Tibial nerve (tissue), 4 donors: ENCODE results near the gene LRRC59. TPM values are rescaled to one million over a fixed set of nuclear protein-coding genes. Genes with fewer than 3 reads are reported as not detected.

Source experiments
- DNase-seq, 2 donors: peaks; one replicate each; pipeline ENCODE4 v3.0.0-alpha.2; 2019; ENCODE audit warnings: low spot score in 2 of 2
- H3K27ac ChIP-seq, 4 donors: fragments of 200-600 bp; sonication (generic) in 3 of 4; one replicate each; pipeline ENCODE4 v1.5.1; 2017 to 2019; ENCODE audit warnings: mild to moderate bottlenecking in 1 of 4
- H3K27me3 ChIP-seq, 2 donors: fragments of 200-600 bp; sonication (generic) in 1 of 2; one replicate each; pipeline versions ENCODE4 v1.5.1 to v1.6.0; 2017 to 2019
- H3K36me3 ChIP-seq, 3 donors: fragments of 200-600 bp; sonication (generic); one replicate each; pipeline ENCODE4 v1.5.1; 2018 to 2019
- H3K4me1 ChIP-seq, 4 donors: fragments of 200-600 bp; sonication (generic) in 3 of 4; one replicate each; pipeline ENCODE4 v1.5.1; 2017 to 2019
- H3K4me3 ChIP-seq, 4 donors: fragments of 200-600 bp; sonication (generic) in 3 of 4; one replicate each; pipeline ENCODE4 v1.5.1; 2017 to 2019; ENCODE audit warnings: mild to moderate bottlenecking in 1 of 4, moderate library complexity in 1 of 4
- H3K9me3 ChIP-seq, 4 donors: fragments of 200-600 bp; sonication (generic) in 3 of 4; one replicate each; pipeline ENCODE4 v1.5.1; 2017 to 2019
- EP300 ChIP-seq, 2 donors: sonication (generic); formaldehyde crosslinking; IDR thresholded peaks; one replicate each; pipeline ENCODE4 v1.6.1; 2017; ENCODE audit warnings: antibody characterized with exemption in 2 of 2, mild to moderate bottlenecking in 1 of 2
- POLR2A ChIP-seq, 2 donors: fragments of 450-650 bp; IDR thresholded peaks; one replicate each; pipeline ENCODE4 v1.6.1; 2017; ENCODE audit warnings: antibody characterized with exemption in 2 of 2, mild to moderate bottlenecking in 2 of 2, moderate library complexity in 2 of 2
- WGBS, 2 donors: methylation state at CpG; one replicate each; pipeline ENCODE4 v1.1.5; 2018; 5-methylcytosine and 5-hydroxymethylcytosine counted together
- total RNA-seq, 4 donors: library from RNA; depleted of rRNA; stranded (reverse); fragments of >200 nt; gene quantifications; one replicate each; pipeline ENCODE4 v1.1.0, GENCODE V29; 2016
- TF ChIP-seq, protein P1 (sequence below), 5 experiments: fragments of 200-600 bp in 3 of 5; fragments of 450-650 bp in 2 of 5; sonication (generic) in 3 of 5; IDR thresholded peaks; one replicate each; pipeline ENCODE4 v1.5.1; 2016 to 2019; ENCODE audit warnings: antibody characterized with exemption in 5 of 5, mild to moderate bottlenecking in 3 of 5, moderate library complexity in 2 of 5

The LRRC59 gene
- total RNA-seq, 4 donors from 2014 or later: 26.0 to 72.6 (median 36.3) TPM

- no peak for DNase-seq
- H3K27me3 ChIP-seq: no peaks in the 10 kb centered on the region
- 34 to 59% methylated on average over 3 of the region's 3 CpGs for WGBS, 2 donors
- TF ChIP-seq EP300 (IDR thresholded peaks at IDR 0.05): no peak
- no peak for TF ChIP-seq POLR2A (IDR thresholded peaks at IDR 0.05)
- TF ChIP-seq, protein P1, sequence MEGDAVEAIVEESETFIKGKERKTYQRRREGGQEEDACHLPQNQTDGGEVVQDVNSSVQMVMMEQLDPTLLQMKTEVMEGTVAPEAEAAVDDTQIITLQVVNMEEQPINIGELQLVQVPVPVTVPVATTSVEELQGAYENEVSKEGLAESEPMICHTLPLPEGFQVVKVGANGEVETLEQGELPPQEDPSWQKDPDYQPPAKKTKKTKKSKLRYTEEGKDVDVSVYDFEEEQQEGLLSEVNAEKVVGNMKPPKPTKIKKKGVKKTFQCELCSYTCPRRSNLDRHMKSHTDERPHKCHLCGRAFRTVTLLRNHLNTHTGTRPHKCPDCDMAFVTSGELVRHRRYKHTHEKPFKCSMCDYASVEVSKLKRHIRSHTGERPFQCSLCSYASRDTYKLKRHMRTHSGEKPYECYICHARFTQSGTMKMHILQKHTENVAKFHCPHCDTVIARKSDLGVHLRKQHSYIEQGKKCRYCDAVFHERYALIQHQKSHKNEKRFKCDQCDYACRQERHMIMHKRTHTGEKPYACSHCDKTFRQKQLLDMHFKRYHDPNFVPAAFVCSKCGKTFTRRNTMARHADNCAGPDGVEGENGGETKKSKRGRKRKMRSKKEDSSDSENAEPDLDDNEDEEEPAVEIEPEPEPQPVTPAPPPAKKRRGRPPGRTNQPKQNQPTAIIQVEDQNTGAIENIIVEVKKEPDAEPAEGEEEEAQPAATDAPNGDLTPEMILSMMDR (IDR thresholded peaks at IDR 0.05): no peak
- H3K27ac ChIP-seq: no peak overlapping the region
- no peaks in the 10 kb centered on the region for H3K9me3 ChIP-seq
- no peak overlapping the region for H3K4me3 ChIP-seq
- H3K4me1 ChIP-seq: peaks cover 0 to 30% (median 21%) of the 10 kb centered on the region in 4 donors
- peaks cover 0 to 53% (median 23%) of the 10 kb centered on the region in 3 donors for H3K36me3 ChIP-seq
Measured at GRCh38 chr17:50394711-50395110, 2.6 kb downstream of the LRRC59 start.

- no peaks in the 10 kb centered on the region for H3K9me3 ChIP-seq
- H3K27ac ChIP-seq: no peak overlapping the region
- TF ChIP-seq, protein P1 (IDR thresholded peaks at IDR 0.05): no peak
- TF ChIP-seq EP300 (IDR thresholded peaks at IDR 0.05) (no peak), POLR2A (IDR thresholded peaks at IDR 0.05) (no peak)
- DNase-seq: no peak
- no peaks in the 10 kb centered on the region for H3K27me3 ChIP-seq
- H3K4me1 ChIP-seq: peaks cover 0 to 30% (median 21%) of the 10 kb centered on the region in 4 donors
- no peak overlapping the region for H3K4me3 ChIP-seq
- WGBS, 2 donors: 85 to 91% methylated on average over 5 of the region's 5 CpGs
- H3K36me3 ChIP-seq: peaks cover 0 to 63% (median 30%) of the 10 kb centered on the region in 3 donors
Measured at GRCh38 chr17:50393700-50394099, 3.6 kb downstream of the LRRC59 start.

DNA sequence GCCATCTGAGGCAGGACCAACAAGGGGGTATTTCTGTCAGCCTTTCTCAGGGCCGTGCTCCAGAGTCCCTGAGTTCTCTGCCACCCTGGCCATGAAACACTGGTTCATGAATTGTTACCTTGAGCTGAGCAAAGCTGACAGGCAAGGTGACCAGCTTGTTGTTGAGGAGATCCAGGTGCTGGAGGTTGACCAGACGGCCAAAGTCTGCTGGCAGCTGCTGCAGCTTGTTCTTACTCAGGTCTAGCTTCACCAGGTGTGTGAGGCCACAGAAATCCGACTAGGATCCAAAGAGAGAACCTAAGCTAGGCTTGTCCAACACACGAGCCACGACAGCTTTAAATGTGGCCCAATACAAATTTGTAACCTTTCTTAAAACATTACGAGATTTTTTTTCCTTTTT is 4.7 kb downstream of the LRRC59 start:
- Histone ChIP-seq H3K4me1 (peaks cover 0 to 27% (median 19%) of the 10 kb centered on the region in 4 donors), H3K27me3 (no peaks in the 10 kb centered on the region), H3K36me3 (peaks cover 0 to 74% (median 36%) of the 10 kb centered on the region in 3 donors), H3K27ac (no peak overlapping the region), H3K4me3 (no peak overlapping the region), H3K9me3 (no peaks in the 10 kb centered on the region)
- DNase-seq: no peak
- 69 to 88% methylated on average over 5 to 6 of the region's 6 CpGs for WGBS, 2 donors
- TF ChIP-seq EP300 (IDR thresholded peaks at IDR 0.05): no peak
- TF ChIP-seq, protein P1 (IDR thresholded peaks at IDR 0.05): no peak
- no peak for TF ChIP-seq POLR2A (IDR thresholded peaks at IDR 0.05)

GRCh38 chr17:50389534-50389933 is 7.8 kb downstream of the LRRC59 start:
- 95 to 98% methylated on average over 6 of the region's 6 CpGs for WGBS, 2 donors
- H3K27ac ChIP-seq: no peak overlapping the region
- H3K9me3 ChIP-seq: no peaks in the 10 kb centered on the region
- H3K36me3 ChIP-seq: peaks cover 0 to 100% (median 61%) of the 10 kb centered on the region in 3 donors
- DNase-seq: no peak
- TF ChIP-seq, protein P1 (IDR thresholded peaks at IDR 0.05): no peak
- TF ChIP-seq EP300 (IDR thresholded peaks at IDR 0.05): no peak
- no peak for TF ChIP-seq POLR2A (IDR thresholded peaks at IDR 0.05)
- H3K4me1 ChIP-seq: peaks cover 0 to 1% (median under 1%) of the 10 kb centered on the region in 4 donors
- H3K4me3 ChIP-seq: no peak overlapping the region
- H3K27me3 ChIP-seq: no peaks in the 10 kb centered on the region

DNA sequence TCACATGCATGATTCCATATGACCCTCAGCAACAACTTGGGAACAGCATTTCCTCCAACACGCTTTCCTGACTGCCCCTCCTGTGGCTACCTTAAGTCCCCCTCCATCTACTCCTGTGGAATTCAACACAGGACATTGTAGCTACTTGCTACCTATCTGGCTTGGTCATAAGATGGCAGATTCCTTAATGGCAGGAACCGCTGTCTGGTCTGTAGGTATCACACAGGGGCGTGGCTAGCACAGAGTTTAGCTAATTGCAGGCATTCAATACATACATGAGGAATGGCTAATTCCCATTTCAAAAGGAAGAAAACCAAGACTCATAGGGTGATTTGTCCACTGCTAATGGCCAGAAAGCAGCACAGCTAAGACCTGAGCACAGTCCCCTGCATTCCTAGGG is 8.6 kb downstream of the LRRC59 start:
- Histone ChIP-seq H3K27ac (no peak overlapping the region), H3K4me3 (no peak overlapping the region), H3K4me1 (no peaks in the 10 kb centered on the region), H3K27me3 (no peaks in the 10 kb centered on the region), H3K9me3 (no peaks in the 10 kb centered on the region), H3K36me3 (peaks cover 0 to 100% (median 68%) of the 10 kb centered on the region in 3 donors)
- no peak for TF ChIP-seq POLR2A (IDR thresholded peaks at IDR 0.05)
- whole genome bisulfite sequencing, 2 donors: 90 to 96% methylated on average over 3 of the region's 3 CpGs
- no peak for DNase-seq

DNA sequence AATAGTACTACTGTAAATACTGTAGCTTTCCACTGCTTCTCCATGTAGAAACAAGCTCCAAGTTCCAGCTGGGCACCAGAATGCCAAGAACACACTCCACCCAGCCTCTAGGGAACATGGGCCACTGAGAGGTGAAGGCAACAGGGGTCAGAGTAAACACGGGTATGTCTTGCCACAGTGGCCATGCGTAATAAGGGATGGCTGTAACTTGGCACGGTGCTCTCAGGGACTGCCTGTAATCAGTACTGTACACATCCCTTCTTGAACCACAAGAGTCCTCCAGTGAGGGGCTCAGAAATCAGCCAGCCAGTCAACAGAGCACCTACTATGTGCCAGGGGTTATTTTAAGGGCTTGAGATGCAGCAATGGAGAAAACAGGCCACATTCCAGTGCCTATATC is 10.8 kb downstream of the LRRC59 start:
- TF ChIP-seq, protein P1 (IDR thresholded peaks at IDR 0.05): no peak
- no peak for TF ChIP-seq EP300 (IDR thresholded peaks at IDR 0.05)
- no peak for TF ChIP-seq POLR2A (IDR thresholded peaks at IDR 0.05)
- H3K9me3 ChIP-seq: no peaks in the 10 kb centered on the region
- DNase-seq: no peak
- 38 to 70% methylated on average over 2 to 3 of the region's 3 CpGs for WGBS, 2 donors
- no peak overlapping the region for H3K27ac ChIP-seq
- no peaks in the 10 kb centered on the region for H3K27me3 ChIP-seq
- H3K4me3 ChIP-seq: no peak overlapping the region
- peaks cover 0 to 5% (median 0%) of the 10 kb centered on the region in 4 donors for H3K4me1 ChIP-seq
- peaks cover 0 to 100% (median 74%) of the 10 kb centered on the region in 3 donors for H3K36me3 ChIP-seq
